A673 (cell line): ENCODE measurements around the gene RPL37A. TPM values are rescaled to one million over a fixed set of nuclear protein-coding genes. Genes with fewer than 3 reads are reported as not detected.

Source experiments
- BruUV-seq: library from RNA; stranded (reverse); fragments of 400-500 nt; replicated peaks from 2 replicates; lab custom pipeline; 2021; lab: Mats Ljungman, UMichigan
- CTCF ChIA-PET: fragments of 300-600 bp; sonication (Branson Sonifier 250); formaldehyde crosslinking; loops from one replicate; lab custom pipeline; 2022; ENCODE audit warnings: antibody characterized with exemption; lab: Charles Lee
- POLR2A ChIA-PET: fragments of 300-600 bp; sonication (Branson Sonifier 250); formaldehyde crosslinking; loops from one replicate; lab custom pipeline; 2022; ENCODE audit warnings: antibody characterized with exemption; ENCODE audit not compliant: low non-redundant PET; lab: Charles Lee
- DNase-seq: peaks from one replicate; pipeline ENCODE4 v3.0.0-alpha.2; 2015; ENCODE audit warnings: low spot score
- H3K27ac ChIP-seq: fragments of 200-600 bp; sonication (generic); 2 replicates; pipeline ENCODE4 v1.5.1; 2016; ENCODE audit warnings: mixed run types, low read depth, mild to moderate bottlenecking, mixed read lengths, antibody characterized with exemption, low read length; ENCODE audit not compliant: poor library complexity, severe bottlenecking
- H3K27me3 ChIP-seq: fragments of 200-600 bp; sonication (generic); replicated peaks from 2 replicates; pipeline ENCODE4 v1.6.1; 2017; ENCODE audit warnings: mixed run types, low read depth, mild to moderate bottlenecking, mixed read lengths, antibody characterized with exemption, low read length; ENCODE audit not compliant: insufficient read depth, poor library complexity
- H3K36me3 ChIP-seq: fragments of 200-600 bp; sonication (generic); 2 replicates; pipeline ENCODE4 v1.6.1; 2016; ENCODE audit warnings: mixed run types, mild to moderate bottlenecking, mixed read lengths, antibody characterized with exemption, low read length; ENCODE audit not compliant: insufficient read depth, poor library complexity, severe bottlenecking
- H3K4me1 ChIP-seq: fragments of 200-600 bp; sonication (generic); 2 replicates; pipeline ENCODE4 v1.6.1; 2017; ENCODE audit warnings: mixed run types, mild to moderate bottlenecking, mixed read lengths, antibody characterized with exemption, low read length; ENCODE audit not compliant: insufficient read depth, poor library complexity, severe bottlenecking
- H3K4me3 ChIP-seq: fragments of 200-600 bp; sonication (generic); 2 replicates; pipeline ENCODE4 v1.5.1; 2016; ENCODE audit warnings: low read depth, mixed run types, mild to moderate bottlenecking, mixed read lengths, low read length; ENCODE audit not compliant: poor library complexity, severe bottlenecking
- H3K9me3 ChIP-seq: fragments of 200-600 bp; sonication (generic); 2 replicates; pipeline ENCODE4 v1.6.1; 2016; ENCODE audit warnings: mixed run types, low read depth, mild to moderate bottlenecking, mixed read lengths, antibody characterized with exemption, low read length; ENCODE audit not compliant: poor library complexity, severe bottlenecking
- CTCF ChIP-seq: fragments of 300-800, 200-600 bp; sonication (generic); conservative IDR thresholded peaks from 2 replicates; pipeline ENCODE4 v1.5.1; 2017; ENCODE audit warnings: low read depth, mild to moderate bottlenecking, antibody characterized with exemption, low read length, moderate library complexity, mixed read lengths
- EZH2 ChIP-seq: fragments of 200-600 bp; sonication (generic); IDR thresholded peaks from 2 replicates; pipeline ENCODE4 v1.6.1; 2017; ENCODE audit warnings: borderline replicate concordance, low read depth, mild to moderate bottlenecking, mixed read lengths, antibody characterized with exemption, low read length; ENCODE audit not compliant: poor library complexity, severe bottlenecking
- intact Hi-C: fragments of 100-400 bp; cut with micrococcal nuclease; formaldehyde crosslinking; loops from one replicate; pipeline ENCODE4 v1.10.0; 2022; ENCODE audit not compliant: unreplicated experiment
- total RNA-seq: library from RNA; stranded (reverse); gene quantifications from 2 replicates; pipeline ENCODE4 v1.2.3, GENCODE V29; 2021

The RPL37A gene
- total RNA-seq, 1 experiment from 2014 or later = 2,455 TPM

- no peaks in the 10 kb centered on the region for H3K36me3 ChIP-seq
- POLR2A ChIA-PET = no interaction called here
- no peaks in the 10 kb centered on the region for H3K27me3 ChIP-seq
- H3K27ac ChIP-seq = peak overlapping the region; percentile 60
- CTCF ChIA-PET = no interaction called here
- H3K4me1 ChIP-seq = peaks cover 45% of the 10 kb centered on the region
- no peaks in the 10 kb centered on the region for H3K9me3 ChIP-seq
- no peak for DNase-seq
- TF ChIP-seq EZH2 = no peak
- BruUV-seq = no TSS peak
- no peak overlapping the region for H3K4me3 ChIP-seq
- intact Hi-C loops = no loop called here
Observed at GRCh38 chr2:216533609-216534008, 35.0 kb downstream of the RPL37A start.

- Histone ChIP-seq H3K36me3 (no peaks in the 10 kb centered on the region), H3K4me1 (peaks cover 55% of the 10 kb centered on the region), H3K27me3 (no peaks in the 10 kb centered on the region), H3K27ac (peak overlapping the region; percentile 90), H3K9me3 (no peaks in the 10 kb centered on the region), H3K4me3 (no peak overlapping the region)
- POLR2A ChIA-PET = no interaction called here
- no peak for DNase-seq
- CTCF ChIA-PET = interaction anchor here (1.8 kb wide), 1 partner anchor 15 kb away, joined by 4 read pairs; no protein-coding TSS in a partner anchor
- no TSS peak for BruUV-seq
- no peak for TF ChIP-seq EZH2
- TF ChIP-seq CTCF = no peak
- intact Hi-C loops = no loop called here
Observed at GRCh38 chr2:216534809-216535208, 36.2 kb downstream of the RPL37A start.

GRCh38 chr2:216535454-216535995 is 36.9 kb downstream of the RPL37A start:
- H3K27ac ChIP-seq = peak overlapping the region; percentile 90
- no peak for TF ChIP-seq CTCF
- peaks cover 62% of the 10 kb centered on the region for H3K4me1 ChIP-seq
- H3K4me3 ChIP-seq = no peak overlapping the region
- H3K27me3 ChIP-seq = no peaks in the 10 kb centered on the region
- no peaks in the 10 kb centered on the region for H3K36me3 ChIP-seq
- intact Hi-C loops = no loop called here
- ChIA-PET POLR2A (no interaction called here), CTCF (interaction anchor here (1.8 kb wide), 1 partner anchor 16 kb away, joined by 4 read pairs; no protein-coding TSS in a partner anchor)
- DNase-seq = peak; percentile 91
- no peaks in the 10 kb centered on the region for H3K9me3 ChIP-seq
- BruUV-seq = no TSS peak
